H1 (cell line): ENCODE measurements around the gene ALLC. TPM values are rescaled to one million over a fixed set of nuclear protein-coding genes. Genes with fewer than 3 reads are reported as not detected.
A peak's percentile ranks its signal among the peaks of the same experiment; 100 is the strongest.

Experiments
- CTCF ChIA-PET: fragments of 300-600 bp; sonication (Branson Sonifier 250); formaldehyde crosslinking; loops from one replicate; lab custom pipeline; 2021; ENCODE audit not compliant: partially characterized antibody; lab: Charles Lee
- POLR2A ChIA-PET: fragments of 300-600 bp; sonication (Branson Sonifier 250); formaldehyde crosslinking; loops from one replicate; lab custom pipeline; 2021; ENCODE audit warnings: inconsistent platforms; ENCODE audit not compliant: partially characterized antibody; lab: Charles Lee
- DNase-seq, 2 experiments: peaks; one replicate each; pipeline versions ENCODE4 v3.0.0 to v3.0.0-alpha.2; 2010 to 2022; ENCODE audit warnings: low spot score in 2 of 2, low read depth in 1 of 2, mixed read lengths in 1 of 2
- FAIRE-seq: peaks from 2 replicates; lab custom pipeline; 2011; peaks lifted over from hg19 to GRCh38; lab: Jason Lieb, UNC
- H2AFZ ChIP-seq: 2 replicates; pipeline ENCODE4 v1.8.1; 2012; ENCODE audit warnings: low read length, inconsistent platforms
- H2AK5ac ChIP-seq: 2 replicates; pipeline ENCODE4 v1.6.1; 2013; ENCODE audit warnings: low read depth, low read length
- H2BK120ac ChIP-seq: replicated peaks from 2 replicates; pipeline ENCODE3; 2013; ENCODE audit warnings: low read depth, low read length, inconsistent platforms
- H2BK12ac ChIP-seq: 2 replicates; pipeline ENCODE4 v1.6.1; 2013; ENCODE audit warnings: low read depth, low read length
- H2BK15ac ChIP-seq: 2 replicates; pipeline ENCODE4 v1.6.1; 2013; ENCODE audit warnings: low read length
- H2BK20ac ChIP-seq: 2 replicates; pipeline ENCODE4 v1.6.1; 2013; ENCODE audit warnings: low read length
- H2BK5ac ChIP-seq: 2 replicates; pipeline ENCODE4 v1.6.1; 2013; ENCODE audit warnings: low read depth, low read length
- H3K14ac ChIP-seq: 2 replicates; pipeline ENCODE4 v1.6.1; 2013; ENCODE audit warnings: inconsistent platforms; ENCODE audit not compliant: insufficient read length
- H3K18ac ChIP-seq: 2 replicates; pipeline ENCODE4 v1.6.1; 2013; ENCODE audit warnings: low read length; ENCODE audit errors: extremely low read depth
- H3K23ac ChIP-seq: 2 replicates; pipeline ENCODE4 v1.6.1; 2013; ENCODE audit warnings: inconsistent platforms; ENCODE audit not compliant: insufficient read length
- H3K23me2 ChIP-seq: 2 replicates; pipeline ENCODE4 v1.6.1; 2013; ENCODE audit warnings: low read depth, low read length
- H3K27ac ChIP-seq: 2 replicates; pipeline ENCODE4 v1.6.1; 2011; ENCODE audit warnings: low read depth, low read length, inconsistent platforms
- H3K27me3 ChIP-seq, 4 experiments: replicated peaks in 1 of 4; 1 replicate in 1 of 4; 2 replicates in 3 of 4; pipeline versions ENCODE4 v1.6.1 to v1.8.1; 2011 to 2013; ENCODE audit warnings: low read length in 3 of 4, mild to moderate bottlenecking in 3 of 4, inconsistent platforms in 2 of 4, mixed read lengths in 2 of 4, moderate library complexity in 1 of 4; ENCODE audit not compliant: control insufficient read depth in 3 of 4, insufficient read depth in 3 of 4; ENCODE audit errors: extremely low read depth in 1 of 4
- H3K36me3 ChIP-seq, 4 experiments: 2 replicates each; pipeline versions ENCODE4 v1.6.1 to v1.8.1; 2011 to 2013; ENCODE audit warnings: mild to moderate bottlenecking in 4 of 4, low read length in 3 of 4, moderate library complexity in 2 of 4, control low read depth in 1 of 4, inconsistent platforms in 1 of 4; ENCODE audit not compliant: insufficient read depth in 4 of 4, control insufficient read depth in 2 of 4
- H3K4ac ChIP-seq: replicated peaks from 2 replicates; pipeline ENCODE3; 2013; ENCODE audit warnings: low read length, low read depth, mixed read lengths, inconsistent platforms; ENCODE audit not compliant: insufficient read length
- H3K4me1 ChIP-seq, 4 experiments: replicated peaks in 1 of 4; 1 replicate in 1 of 4; 2 replicates in 3 of 4; pipeline versions ENCODE4 v1.6.1 to v1.8.1; 2011 to 2013; ENCODE audit warnings: low read length in 3 of 4, inconsistent platforms in 2 of 4, mixed read lengths in 1 of 4; ENCODE audit not compliant: insufficient read depth in 4 of 4, control insufficient read depth in 3 of 4
- H3K4me2 ChIP-seq, 2 experiments: 2 replicates each; pipeline versions ENCODE4 v1.6.1 to v1.8.1; 2011 to 2013; ENCODE audit warnings: low read depth in 2 of 2, low read length in 2 of 2, control low read depth in 1 of 2, inconsistent platforms in 1 of 2, mild to moderate bottlenecking in 1 of 2; ENCODE audit not compliant: insufficient read depth in 1 of 2
- H3K4me3 ChIP-seq, 4 experiments: fragments of 200-600, 300-600 bp in 1 of 4; sonication (generic), shearing (Covaris generic), sonication (Bioruptor Twin) in 1 of 4; 2 replicates each; pipeline versions ENCODE4 v1.5.1 to v1.8.1; 2011 to 2016; ENCODE audit warnings: low read length in 4 of 4, low read depth in 3 of 4, control low read depth in 2 of 4, inconsistent platforms in 2 of 4, mild to moderate bottlenecking in 2 of 4, mixed read lengths in 1 of 4, moderate library complexity in 1 of 4; ENCODE audit not compliant: insufficient read depth in 2 of 4; ENCODE audit errors: extremely low read depth in 1 of 4
- H3K56ac ChIP-seq: replicated peaks from 2 replicates; pipeline ENCODE3; 2013; ENCODE audit warnings: low read depth, mild to moderate bottlenecking, mixed read lengths, low read length, inconsistent platforms; ENCODE audit not compliant: insufficient read length
- H3K79me1 ChIP-seq: 2 replicates; pipeline ENCODE4 v1.6.1; 2013; ENCODE audit warnings: low read depth, low read length, control low read depth
- H3K79me2 ChIP-seq, 2 experiments: 2 replicates each; pipeline versions ENCODE4 v1.6.1 to v1.8.1; 2012 to 2013; ENCODE audit warnings: low read length in 2 of 2, mild to moderate bottlenecking in 2 of 2, inconsistent platforms in 1 of 2; ENCODE audit not compliant: insufficient read depth in 2 of 2, control insufficient read depth in 1 of 2
- H3K9ac ChIP-seq, 4 experiments: replicated peaks in 1 of 4; 1 replicate in 1 of 4; 2 replicates in 3 of 4; pipeline versions ENCODE4 v1.6.1 to v1.8.1; 2011 to 2013; ENCODE audit warnings: low read depth in 3 of 4, low read length in 3 of 4, control low read depth in 2 of 4, mild to moderate bottlenecking in 2 of 4, moderate library complexity in 2 of 4, inconsistent platforms in 1 of 4; ENCODE audit errors: extremely low read depth in 1 of 4
- H3K9me3 ChIP-seq, 2 experiments: 2 replicates each; pipeline versions ENCODE4 v1.6.1 to v1.8.1; 2012 to 2013; ENCODE audit warnings: mild to moderate bottlenecking in 2 of 2, moderate library complexity in 2 of 2, control low read depth in 1 of 2, inconsistent platforms in 1 of 2, low read depth in 1 of 2, low read length in 1 of 2, mixed read lengths in 1 of 2; ENCODE audit not compliant: insufficient read depth in 2 of 2
- H4K20me1 ChIP-seq, 2 experiments: replicated peaks in 1 of 2; 2 replicates each; pipeline versions ENCODE3 to v1.8.1; 2011 to 2013; ENCODE audit warnings: inconsistent platforms in 2 of 2, low read length in 2 of 2, mild to moderate bottlenecking in 1 of 2; ENCODE audit not compliant: insufficient read depth in 2 of 2, control insufficient read depth in 1 of 2
- H4K5ac ChIP-seq: 2 replicates; pipeline ENCODE4 v1.6.1; 2013; ENCODE audit warnings: low read length, low read depth, mixed read lengths, inconsistent platforms; ENCODE audit not compliant: insufficient read length
- H4K8ac ChIP-seq: 2 replicates; pipeline ENCODE4 v1.8.0; 2013; ENCODE audit warnings: mild to moderate bottlenecking, moderate library complexity, low read length, inconsistent platforms; ENCODE audit not compliant: insufficient read depth; ENCODE audit errors: extremely low read depth
- H4K91ac ChIP-seq: replicated peaks from 2 replicates; pipeline ENCODE3; 2013; ENCODE audit warnings: low read length, mixed read lengths, inconsistent platforms; ENCODE audit not compliant: insufficient read length
- CTCF ChIP-seq, 3 experiments: IDR thresholded peaks; 1 replicate in 2 of 3; 2 replicates in 1 of 3; pipeline versions ENCODE4 v1.5.1 to v1.6.1; 2011; ENCODE audit warnings: low read length in 3 of 3, mild to moderate bottlenecking in 3 of 3, inconsistent platforms in 2 of 3, low read depth in 1 of 3, moderate library complexity in 1 of 3; ENCODE audit not compliant: insufficient read depth in 1 of 3; ENCODE audit errors: control extremely low read depth in 1 of 3
- EGR1 ChIP-seq: IDR thresholded peaks from 2 replicates; pipeline ENCODE4 v1.6.1; 2011; ENCODE audit warnings: low read depth, low read length, borderline replicate concordance
- NRF1 ChIP-seq: IDR thresholded peaks from 2 replicates; pipeline ENCODE4 v1.6.1; 2011; ENCODE audit warnings: mild to moderate bottlenecking, low read depth, low read length, improper control_type of control experiment
- POU5F1 ChIP-seq: IDR thresholded peaks from 2 replicates; pipeline ENCODE4 v1.6.1; 2011; ENCODE audit warnings: low read depth, mild to moderate bottlenecking, low read length, moderate library complexity
- RAD21 ChIP-seq, 2 experiments: IDR thresholded peaks in 1 of 2; conservative IDR thresholded peaks in 1 of 2; 2 replicates each; pipeline ENCODE4 v1.6.1; 2011; ENCODE audit warnings: low read depth in 2 of 2, low read length in 2 of 2, improper control_type of control experiment in 1 of 2, inconsistent platforms in 1 of 2, mild to moderate bottlenecking in 1 of 2, moderate library complexity in 1 of 2
- SP4 ChIP-seq: IDR thresholded peaks from 2 replicates; pipeline ENCODE4 v1.6.1; 2012; ENCODE audit warnings: low read length, inconsistent platforms
- TAF1 ChIP-seq: IDR thresholded peaks from 2 replicates; pipeline ENCODE4 v1.6.1; 2011; ENCODE audit warnings: mild to moderate bottlenecking, low read depth, low read length
- TBP ChIP-seq: IDR thresholded peaks from 2 replicates; pipeline ENCODE4 v1.6.1; 2011; ENCODE audit warnings: low read depth, low read length, improper control_type of control experiment
- WGBS, 2 experiments: shearing (Covaris generic) in 1 of 2; methylation state at CpG; one replicate each; pipeline versions ENCODE4 v1.1.6 to v1.1.7; 2013 to 2015; ENCODE audit warnings: low lambda C conversion rate in 2 of 2, mixed read lengths in 2 of 2, inconsistent platforms in 1 of 2, low coverage in 1 of 2, missing lambda C conversion rate in 1 of 2; ENCODE audit not compliant: insufficient replicate concordance in 2 of 2, insufficient coverage in 1 of 2, insufficient read length in 1 of 2; ENCODE audit errors: extremely low coverage in 1 of 2, missing lambda C conversion rate in 1 of 2; 5-methylcytosine and 5-hydroxymethylcytosine counted together
- polyA plus RNA-seq, 7 experiments: library from polyadenylated mRNA; depleted of rRNA in 3 of 7; stranded (reverse) in 5 of 7; unstranded in 2 of 7; fragments of >200 nt in 5 of 7; fragments of 200-250 nt in 2 of 7; gene quantifications; 1 replicate in 5 of 7; 2 replicates in 1 of 7; 4 replicates in 1 of 7; pipeline versions ENCODE4 v1.2.1 to v1.2.3, GENCODE V29; 2011 to 2013; ENCODE audit warnings: missing spikeins in 2 of 7, mixed read lengths in 2 of 7
- total RNA-seq: library from RNA; stranded (reverse); fragmentation: NEBNext Ultra II Directional; extraction: Animal tissue kit (Norgen Biotek cat#: 25700); gene quantifications from 2 replicates; pipeline ENCODE4 v1.2.1, GENCODE V29; 2021

The ALLC gene
- total and polyA plus RNA-seq, 2 of the 8 experiments (the other 6 are each of a cell fraction or from before 2014, with no cell fraction given), result not detected

GRCh38 chr2:3728104-3729054, 70.4 kb downstream of the ALLC start:
- no peak overlapping the region for H2BK20ac ChIP-seq
- H3K14ac ChIP-seq, result no peak overlapping the region
- peaks cover 3 to 8% (median 5%) of the 10 kb centered on the region in 4 experiments; a peak in 6 of 7 replicates for H3K4me1 ChIP-seq
- H3K79me1 ChIP-seq, result no peaks in the 10 kb centered on the region
- no peak overlapping the region for H2AK5ac ChIP-seq
- H2BK12ac ChIP-seq, result no peak overlapping the region; the same call in 1 of the 2 replicates
- no peaks in the 10 kb centered on the region for H3K36me3 ChIP-seq
- no peaks in the 10 kb centered on the region for H3K9me3 ChIP-seq
- peaks cover 2% of the 10 kb centered on the region; the same call in 1 of the 2 replicates for H3K23me2 ChIP-seq
- H3K56ac ChIP-seq, result no peak overlapping the region
- no peak overlapping the region for H3K27ac ChIP-seq
- H3K23ac ChIP-seq, result no peak overlapping the region
- H2AFZ ChIP-seq, result peak overlapping the region; percentile 96
- no peak overlapping the region for H2BK5ac ChIP-seq
- peak overlapping the region in 3 of 4 experiments; percentile 34 to 49 (median 37); a peak in 6 of 8 replicates for H3K4me3 ChIP-seq
- no peak overlapping the region for H2BK15ac ChIP-seq
- CTCF ChIA-PET, result interaction anchor here (0.6 to 10.1 kb wide), 55 partner anchors 9 to 1636 kb away, joined by 3 to 79 read pairs (median 5); no protein-coding TSS in a partner anchor
- peak overlapping the region; percentile 43 for H2BK120ac ChIP-seq
- peak overlapping the region; percentile 25 to 75 for H3K4me2 ChIP-seq
- peak overlapping the region; percentile 72; the same call in 1 of the 2 replicates for H3K18ac ChIP-seq
- H4K91ac ChIP-seq, result peak overlapping the region; percentile 32
- no peak overlapping the region for H3K4ac ChIP-seq
- no peak overlapping the region for H4K8ac ChIP-seq
- no peak overlapping the region for H4K5ac ChIP-seq
- no peaks in the 10 kb centered on the region; a peak in 1 of 7 replicates for H3K27me3 ChIP-seq
- DNase-seq (peak in 1 of 2 experiments; percentile 53), FAIRE-seq (peak; percentile 48)
- no peaks in the 10 kb centered on the region for H4K20me1 ChIP-seq
- H3K9ac ChIP-seq, result peak overlapping the region in 1 of 4 experiments; percentile 34; a peak in 2 of 7 replicates
- no peaks in the 10 kb centered on the region for H3K79me2 ChIP-seq
- POLR2A ChIA-PET, result interaction anchor here (1.1 kb wide), 1 partner anchor 13 kb away, joined by 3 read pairs; no protein-coding TSS in a partner anchor
- 50% methylated on average over 22 of the region's 22 CpGs; no CpG with 5 or more reads in 1 of the 2 experiments for WGBS, 2 experiments
- no peak for TF ChIP-seq SP4
- TF ChIP-seq NRF1, result no peak
- no peak for TF ChIP-seq TAF1
- 0 out of 2 replicates have a peak, but pooled peaks have one; percentile 5 for TF ChIP-seq EGR1
- TF ChIP-seq CTCF (IDR thresholded peaks at IDR 0.05; ENCODE audit: control extremely low read depth in 1 of 3, insufficient read depth in 1 of 3, low read depth in 1 of 3, low read length in 3 of 3), result peak in 2 of 3 experiments; percentile 51 to 61; a peak in 3 of 4 replicates
- no peak for TF ChIP-seq TBP
- TF ChIP-seq POU5F1, result no peak
- TF ChIP-seq RAD21 (IDR thresholded peaks at IDR 0.05 in 1 of 2, conservative IDR thresholded peaks at IDR 0.05 in 1 of 2; ENCODE audit: low read depth in 2 of 2, low read length in 2 of 2), result peak; percentile 66 to 72
